ENCODE measurements around the gene ATG4B.

ATG4B gene

GRCh38 chr2:241695651-241696050 lies 58.2 kb downstream of the ATG4B start:
- no peak for DNase-seq (ENCODE audit: low read depth)

DNA sequence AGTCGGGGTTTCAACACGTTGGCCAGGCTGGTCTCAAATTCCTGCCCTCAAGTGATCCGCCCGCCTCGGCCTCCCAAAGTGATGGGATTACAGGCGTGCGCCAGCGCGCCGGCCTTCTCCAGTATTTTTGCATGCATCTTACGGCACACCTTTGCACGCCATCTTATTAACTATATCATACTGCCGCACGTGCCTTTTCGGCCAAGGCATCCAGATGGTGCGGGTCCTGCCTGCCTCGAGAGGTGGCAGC lies 63.6 kb downstream of the ATG4B start:
- DNase-seq (ENCODE audit: low read depth): no peak

GRCh38 chr2:241701399-241702154 lies 64.1 kb downstream of the ATG4B start, which contains the start of gene ING5:
TSS of gene ING5 (plus strand) at chr2:241702039. CDS start at chr2:241702066, 27 bp downstream.
- peak; percentile 93 for DNase-seq (ENCODE audit: low read depth)

DNA sequence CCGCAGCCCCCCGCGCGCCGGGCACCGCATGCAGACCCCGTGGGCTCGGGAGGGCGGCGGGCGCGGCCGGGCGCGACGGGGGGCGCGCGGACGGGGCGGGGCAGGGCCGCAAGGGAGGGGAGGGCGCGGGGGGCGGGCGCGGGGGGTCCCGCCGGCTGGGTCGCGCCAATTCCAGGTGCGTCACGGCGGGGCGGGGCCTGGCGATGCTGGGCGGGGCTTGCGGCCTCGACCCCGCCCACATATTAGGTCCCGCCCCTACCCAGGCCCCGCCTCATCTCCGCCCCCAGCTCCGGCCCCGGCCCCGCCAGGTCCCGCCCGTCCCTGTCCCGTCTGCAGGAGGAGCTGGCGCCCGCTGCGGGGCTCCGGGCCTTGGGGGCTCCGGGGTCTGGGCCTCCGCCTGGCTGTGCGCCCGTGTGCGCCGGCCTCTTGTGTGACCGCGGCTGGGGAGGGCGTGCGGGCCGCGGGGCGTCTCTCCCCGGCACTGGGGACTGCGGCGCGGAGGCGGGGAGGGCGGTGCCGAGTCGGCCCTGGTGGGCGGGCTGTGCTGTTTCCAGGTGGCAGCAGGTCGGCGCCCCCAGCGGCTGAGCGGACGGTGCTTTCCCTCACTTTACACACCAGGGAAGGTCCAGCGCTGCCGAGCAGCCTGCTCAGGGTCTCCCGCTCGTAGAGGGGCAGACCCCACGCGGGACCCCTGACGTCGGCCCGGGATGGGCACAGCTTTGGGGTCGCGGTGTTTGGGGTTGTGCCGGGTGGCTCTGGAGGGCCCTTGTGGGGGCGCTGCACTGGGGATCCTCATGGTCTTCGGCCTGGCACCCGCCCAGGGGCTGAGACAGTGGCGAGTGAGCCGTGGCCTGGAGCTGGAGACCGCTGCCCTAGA lies 64.9 kb downstream of the ATG4B start:
- DNase-seq (ENCODE audit: low read depth): peak; percentile 90

DNA sequence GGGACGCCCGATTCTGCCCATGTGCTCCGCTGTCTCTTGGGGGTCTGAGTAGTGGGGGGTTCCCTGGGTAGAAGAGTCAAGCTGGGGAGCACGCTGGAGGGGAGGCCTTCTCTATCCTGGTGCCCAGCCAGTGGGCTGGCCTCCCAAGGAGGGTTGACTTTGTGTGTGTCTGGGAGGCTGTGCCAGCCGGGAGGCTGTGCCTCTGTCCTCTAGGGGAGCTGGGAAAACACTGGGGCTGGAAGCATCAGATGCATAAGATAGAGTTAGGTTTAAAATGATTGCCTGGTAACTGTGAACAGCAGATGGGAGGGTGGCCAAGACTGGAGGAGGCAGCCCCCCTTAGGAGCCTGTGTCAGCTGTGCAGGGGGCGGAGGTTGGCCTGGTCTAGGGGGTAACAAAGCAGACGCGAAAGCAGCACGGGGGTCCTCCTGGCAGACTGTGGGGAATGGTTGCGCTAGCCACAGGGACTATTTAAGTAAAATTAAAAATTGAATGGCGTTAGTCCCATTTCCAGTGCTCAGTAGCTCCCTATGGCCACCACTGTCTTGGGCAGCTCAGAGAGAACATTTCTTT lies 65.6 kb downstream of the ATG4B start:
- no peak for DNase-seq (ENCODE audit: low read depth)

- DNase-seq (ENCODE audit: low read depth): no peak
Observed at GRCh38 chr2:241706537-241706936, 69.0 kb downstream of the ATG4B start.

GRCh38 chr2:241708879-241709278 lies 71.4 kb downstream of the ATG4B start:
- DNase-seq (ENCODE audit: low read depth): no peak

DNA sequence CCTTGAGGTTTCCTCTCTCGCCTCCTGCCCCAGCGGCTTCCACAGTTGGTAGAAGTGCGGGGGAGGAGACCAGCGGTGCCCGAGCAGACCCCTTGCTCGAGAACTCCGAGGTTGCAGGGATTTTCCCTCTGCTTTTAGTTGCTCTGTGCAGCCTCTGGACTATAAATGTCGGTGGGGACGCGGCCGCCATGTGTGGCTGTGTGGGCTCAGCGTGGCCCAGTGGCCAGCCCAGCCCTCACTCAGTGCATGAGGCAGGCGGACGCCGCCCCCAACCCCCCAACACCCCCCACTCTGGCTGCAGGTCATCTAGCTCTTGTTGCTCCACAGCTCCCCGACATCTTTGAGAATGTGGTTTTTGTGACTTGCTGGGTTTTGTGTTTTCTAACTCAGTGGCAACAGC lies 81.6 kb downstream of the ATG4B start:
- no peak for DNase-seq (ENCODE audit: low read depth)

DNA sequence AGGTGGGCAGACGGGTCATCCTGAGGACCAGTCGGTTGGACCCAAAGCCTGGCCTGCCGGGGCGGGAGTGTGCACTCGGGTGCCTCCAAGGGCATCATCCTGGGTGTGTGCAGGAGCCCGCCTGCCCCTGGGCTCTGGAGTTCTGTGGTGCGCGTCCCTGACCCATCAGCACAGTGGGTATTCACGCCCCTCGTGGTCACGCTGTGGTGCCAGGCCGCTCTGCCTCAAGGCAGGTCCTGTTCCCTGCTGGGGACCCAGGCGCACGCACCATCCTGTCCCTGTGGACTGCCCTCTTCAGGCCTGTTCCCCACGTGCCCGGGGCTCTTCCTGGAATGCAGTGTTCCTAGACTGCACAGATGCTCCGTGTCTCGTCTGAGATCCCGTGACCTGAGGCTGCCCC lies 82.6 kb downstream of the ATG4B start:
- DNase-seq (ENCODE audit: low read depth): no peak

GRCh38 chr2:241720560-241720959 lies 83.1 kb downstream of the ATG4B start:
- no peak for DNase-seq (ENCODE audit: low read depth)

- DNase-seq (ENCODE audit: low read depth): no peak
Observed at GRCh38 chr2:241721852-241722251, 84.4 kb downstream of the ATG4B start.

- DNase-seq (ENCODE audit: low read depth): no peak
Observed at GRCh38 chr2:241722896-241723454, 85.5 kb downstream of the ATG4B start.

Data from stimulated activated CD8-positive, alpha-beta memory T cell treated with anti-CD3 and anti-CD28 coated beads, Interleukin-12 subunit alpha, Interleukin-12 subunit beta, amount 100 ng/mL, for 4 hours (primary cell).